ENCODE data around the gene CAGE1. TPM values are rescaled to one million over a fixed set of nuclear protein-coding genes. Genes with fewer than 3 reads are reported as not detected.
"Not testable (repeated sequence)": the region's sequence is repeated elsewhere in the genome, so short reads cannot be mapped to it uniquely, and the experiment has no call there.

CAGE1 gene
- polyA plus RNA-seq, 12 donors, result 0.12 to 0.36 (median 0.19) TPM; not detected in 9

GRCh38 chr6:7339007-7339732, 50.4 kb downstream of the CAGE1 start:
- not testable (repeated sequence) for DNase-seq

- no peak for DNase-seq
Observed at GRCh38 chr6:7338031-7338430, 51.5 kb downstream of the CAGE1 start.

GRCh38 chr6:7335519-7335918, 54.0 kb downstream of the CAGE1 start:
- DNase-seq, result no peak

DNA sequence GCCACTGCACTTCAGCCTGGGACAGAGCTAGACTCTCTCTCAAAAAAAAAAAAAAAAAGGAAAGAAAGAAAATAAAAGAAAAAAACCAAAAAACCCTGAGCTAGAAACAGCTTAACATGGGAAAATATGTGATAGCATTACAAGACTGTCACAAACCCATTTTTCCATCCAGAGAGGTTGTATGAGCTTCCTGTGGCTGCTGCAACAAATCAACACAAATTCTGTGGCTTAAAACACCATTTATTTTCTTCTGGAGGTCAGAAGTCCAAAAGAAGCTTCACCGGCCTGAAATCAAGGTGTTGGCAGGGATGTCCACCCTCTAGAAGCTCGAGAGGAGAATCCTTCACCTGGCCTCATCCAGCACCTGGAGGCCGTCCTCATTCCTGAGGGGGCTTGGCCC, 54.9 kb downstream of the CAGE1 start:
- DNase-seq, result no peak

- DNase-seq, result no peak
Observed at GRCh38 chr6:7332090-7332745, 57.3 kb downstream of the CAGE1 start.

DNA sequence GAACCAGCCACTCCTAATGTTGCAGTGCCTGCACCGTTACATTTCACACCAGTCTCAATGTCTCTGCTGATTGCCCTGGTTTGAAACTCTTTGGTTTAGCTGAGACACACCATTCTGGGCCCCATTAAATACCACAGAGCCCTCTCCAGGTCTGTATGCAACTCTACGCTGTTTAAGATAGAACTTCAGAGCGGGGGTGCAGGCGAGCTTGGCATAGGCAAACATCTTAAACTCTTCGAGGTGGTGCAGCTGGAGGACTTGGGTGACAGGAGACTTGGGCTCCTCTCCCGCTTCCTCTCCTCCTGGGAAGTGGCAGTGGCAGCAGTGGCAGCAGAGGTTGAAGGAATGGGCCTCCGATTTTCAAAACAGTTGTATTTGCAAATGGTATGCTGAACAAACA, 58.1 kb downstream of the CAGE1 start:
- DNase-seq, result no peak

- DNase-seq, result no peak
Observed at GRCh38 chr6:7328243-7328642, 61.3 kb downstream of the CAGE1 start.

DNA sequence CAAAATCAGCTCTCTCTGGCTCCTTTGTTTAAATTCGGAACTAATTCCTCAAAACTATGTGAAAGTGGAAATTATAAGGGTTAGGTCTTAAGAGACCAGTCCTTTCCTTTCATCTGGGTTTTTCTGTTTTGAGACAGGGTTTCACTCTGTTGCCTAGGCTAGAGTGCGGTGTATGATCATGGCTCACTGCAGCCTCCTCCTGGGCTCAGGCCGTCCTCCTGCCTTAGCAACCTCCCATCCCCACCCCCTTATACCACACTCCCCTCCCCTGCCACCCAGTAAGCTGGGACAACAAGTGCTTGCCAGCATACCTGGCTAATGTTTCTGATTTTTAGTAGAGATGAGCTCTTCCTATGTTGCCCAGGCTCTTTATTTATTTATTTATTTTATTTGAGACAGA, 63.8 kb downstream of the CAGE1 start:
- DNase-seq, result no peak

DNA sequence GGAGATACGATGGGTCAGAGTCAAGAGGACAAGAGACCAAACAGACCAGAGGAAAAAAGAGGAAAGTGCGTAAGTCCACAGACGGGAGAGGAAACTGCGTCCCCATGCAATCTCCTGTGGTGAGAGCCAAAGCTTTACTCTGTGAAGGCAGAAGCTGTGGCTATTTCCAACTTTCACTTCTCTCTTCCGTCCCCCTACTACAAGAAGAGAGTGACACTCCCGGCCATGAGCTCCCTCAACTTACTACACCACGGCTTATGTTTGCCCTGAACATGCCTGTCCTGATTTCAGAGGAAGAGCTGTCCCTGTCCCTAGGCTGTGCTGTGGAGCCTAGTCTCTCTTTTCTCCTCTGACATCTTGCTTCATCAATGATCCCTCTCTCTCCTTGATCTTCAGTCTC, 65.0 kb downstream of the CAGE1 start:
- no peak for DNase-seq

- DNase-seq, result no peak
Observed at GRCh38 chr6:7323074-7323473, 66.5 kb downstream of the CAGE1 start.

GRCh38 chr6:7321866-7322265, 67.7 kb downstream of the CAGE1 start:
- not testable (repeated sequence) for DNase-seq

GRCh38 chr6:7319406-7319805, 70.1 kb downstream of the CAGE1 start:
- DNase-seq, result not testable (repeated sequence)

- no peak for DNase-seq
Observed at GRCh38 chr6:7317538-7317937, 72.0 kb downstream of the CAGE1 start.

DNA sequence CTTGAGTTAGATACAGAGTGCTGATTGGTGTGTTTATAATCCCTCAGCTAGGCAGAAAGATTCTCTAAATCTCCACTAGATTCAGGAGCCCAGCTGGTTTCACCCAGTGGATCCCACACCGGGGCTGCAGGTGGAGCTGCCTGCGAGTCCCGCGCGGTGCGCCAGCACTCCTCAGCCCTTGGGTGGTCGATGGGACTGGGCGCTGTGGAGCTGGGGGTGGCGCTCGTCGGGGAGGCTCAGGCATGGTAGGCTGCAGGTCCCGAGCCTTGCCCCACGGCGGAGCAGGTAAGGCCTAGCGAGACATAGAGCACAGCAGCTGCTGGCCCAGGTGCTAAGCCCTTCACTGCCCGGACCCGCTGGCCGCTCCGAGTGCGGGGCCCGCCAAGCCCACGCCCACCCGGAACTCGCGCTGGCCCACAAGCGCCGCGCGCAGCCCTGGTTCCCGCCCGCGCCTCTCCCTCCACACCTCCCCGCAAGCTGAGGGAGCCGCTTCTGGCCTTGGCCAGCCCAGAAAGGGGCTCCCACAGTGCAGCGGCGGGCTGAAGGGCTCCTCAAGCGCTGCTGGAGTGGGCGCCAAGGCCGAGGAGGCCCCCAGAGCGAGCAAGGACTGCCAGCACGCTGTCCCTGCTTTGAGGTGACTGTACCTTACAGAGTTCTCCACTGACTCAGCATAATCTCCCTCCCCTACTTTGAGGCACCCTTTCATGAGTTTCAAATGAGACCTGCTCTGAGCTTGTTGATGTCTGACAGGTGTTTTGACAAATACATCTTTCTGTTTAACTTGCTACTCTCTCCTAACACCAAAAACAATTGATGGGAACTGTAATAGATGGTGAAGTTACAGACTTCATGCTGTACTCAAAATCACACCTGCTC, 72.6 kb downstream of the CAGE1 start:
- no peak for DNase-seq

- no peak for DNase-seq
Observed at GRCh38 chr6:7315948-7316365, 73.6 kb downstream of the CAGE1 start.

- DNase-seq, result not testable (repeated sequence)
Observed at GRCh38 chr6:7315087-7315947, 74.2 kb downstream of the CAGE1 start.

GRCh38 chr6:7314414-7314813, 75.1 kb downstream of the CAGE1 start:
- DNase-seq, result no peak

GRCh38 chr6:7313505-7314165, 75.9 kb downstream of the CAGE1 start:
- DNase-seq, result no peak

GRCh38 chr6:7312616-7313504, 76.7 kb downstream of the CAGE1 start, which contains the start of gene SSR1:
SSR1 (minus strand) TSS chr6:7313199; CDS start chr6:7313120, 79 bp downstream.
- peak; percentile 99 for DNase-seq
